ENCODE measurements around the gene MYOG.

- TF ChIP-seq, protein P1, sequence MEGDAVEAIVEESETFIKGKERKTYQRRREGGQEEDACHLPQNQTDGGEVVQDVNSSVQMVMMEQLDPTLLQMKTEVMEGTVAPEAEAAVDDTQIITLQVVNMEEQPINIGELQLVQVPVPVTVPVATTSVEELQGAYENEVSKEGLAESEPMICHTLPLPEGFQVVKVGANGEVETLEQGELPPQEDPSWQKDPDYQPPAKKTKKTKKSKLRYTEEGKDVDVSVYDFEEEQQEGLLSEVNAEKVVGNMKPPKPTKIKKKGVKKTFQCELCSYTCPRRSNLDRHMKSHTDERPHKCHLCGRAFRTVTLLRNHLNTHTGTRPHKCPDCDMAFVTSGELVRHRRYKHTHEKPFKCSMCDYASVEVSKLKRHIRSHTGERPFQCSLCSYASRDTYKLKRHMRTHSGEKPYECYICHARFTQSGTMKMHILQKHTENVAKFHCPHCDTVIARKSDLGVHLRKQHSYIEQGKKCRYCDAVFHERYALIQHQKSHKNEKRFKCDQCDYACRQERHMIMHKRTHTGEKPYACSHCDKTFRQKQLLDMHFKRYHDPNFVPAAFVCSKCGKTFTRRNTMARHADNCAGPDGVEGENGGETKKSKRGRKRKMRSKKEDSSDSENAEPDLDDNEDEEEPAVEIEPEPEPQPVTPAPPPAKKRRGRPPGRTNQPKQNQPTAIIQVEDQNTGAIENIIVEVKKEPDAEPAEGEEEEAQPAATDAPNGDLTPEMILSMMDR (IDR thresholded peaks at IDR 0.05) = no peak
- no peak for TF ChIP-seq EP300 (IDR thresholded peaks at IDR 0.05)
Measured at GRCh38 chr1:203058676-203058935, 27.2 kb downstream of the MYOG start.

Data from suprapubic skin (tissue), 3 donors.